HL-60/S4 (cell line): ENCODE measurements around the gene KPNA2.

Experiments
- in situ Hi-C: fragments of 300-500 bp; cut with MboI; formaldehyde crosslinking; loops from 2 replicates; pipeline ENCODE4 v1.14.3; 2022; ENCODE audit warnings: low sequenced_read_pairs

The KPNA2 gene

DNA sequence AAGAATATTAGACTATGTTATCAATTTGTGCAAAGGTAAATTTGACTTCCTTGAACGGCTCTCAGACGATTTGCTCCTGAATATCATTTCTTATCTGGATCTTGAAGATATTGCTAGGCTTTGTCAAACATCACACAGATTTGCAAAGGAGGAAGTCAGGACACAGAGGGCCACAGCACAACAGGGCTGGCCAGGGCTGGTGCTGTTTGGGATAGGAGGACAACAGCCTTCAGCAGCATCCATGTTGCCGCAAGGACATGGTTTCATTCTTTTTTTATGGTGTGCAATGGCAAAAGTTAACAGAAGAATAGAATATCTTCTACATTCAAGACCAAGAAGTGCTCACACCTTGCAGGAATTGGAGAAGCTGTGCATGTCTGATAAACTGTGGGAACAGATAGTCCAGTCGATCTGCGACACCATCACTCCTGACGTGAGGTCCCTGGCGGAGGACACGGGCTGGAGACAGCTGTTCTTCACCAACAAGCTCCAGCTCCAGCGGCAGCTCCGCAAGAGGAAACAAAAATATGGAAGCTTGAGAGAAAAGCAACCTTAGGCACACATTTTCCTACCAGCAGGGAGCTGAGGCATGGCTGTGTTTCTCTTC is 59.8 kb downstream of the KPNA2 start:
- in situ Hi-C loops, result no loop called here

DNA sequence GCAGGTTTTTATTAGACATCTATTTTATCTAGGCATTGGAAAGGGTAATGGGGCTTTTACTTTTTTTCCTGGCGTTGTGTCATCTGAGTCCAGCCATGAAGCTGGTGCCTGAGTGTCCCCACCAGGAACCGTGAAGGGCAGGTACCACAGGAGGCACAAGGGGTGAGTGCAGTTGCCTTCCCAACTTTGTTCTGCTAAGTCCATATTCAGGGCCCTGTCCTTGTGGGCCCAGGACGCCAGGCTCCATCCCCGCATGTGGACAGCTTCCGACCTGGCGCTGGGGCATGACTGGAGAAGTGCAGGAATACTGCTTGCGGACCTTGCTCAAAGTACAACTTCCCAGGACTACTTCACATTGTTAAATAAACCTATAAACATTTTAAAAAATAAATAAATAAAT is 60.6 kb downstream of the KPNA2 start:
- in situ Hi-C loops, result no loop called here
